Esophagus muscularis mucosa (tissue), 4 donors: ENCODE data around the gene GSTA4. TPM values are rescaled to one million over a fixed set of nuclear protein-coding genes. Genes with fewer than 3 reads are reported as not detected.

Source experiments
- DNase-seq: peaks from one replicate; pipeline ENCODE4 v3.0.0-alpha.2; 2017; ENCODE audit errors: extremely low spot score
- H3K27ac ChIP-seq, 4 donors: fragments of 200-600 bp; sonication (generic); replicated peaks in 1 of 4; 1 replicate in 3 of 4; 2 replicates in 1 of 4; pipeline ENCODE4 v1.5.1; 2016 to 2019; ENCODE audit warnings: mild to moderate bottlenecking in 1 of 4
- H3K27me3 ChIP-seq, 4 donors: fragments of 200-600 bp; sonication (generic); one replicate each; pipeline versions ENCODE4 v1.5.1 to v1.6.0; 2016 to 2019
- H3K36me3 ChIP-seq, 4 donors: fragments of 200-600 bp; sonication (generic); one replicate each; pipeline ENCODE4 v1.5.1; 2016 to 2019
- H3K4me1 ChIP-seq, 4 donors: fragments of 200-600 bp; sonication (generic); one replicate each; pipeline ENCODE4 v1.5.1; 2016 to 2019
- H3K4me3 ChIP-seq, 4 donors: fragments of 200-600 bp; sonication (generic); 1 replicate in 2 of 4; 2 replicates in 2 of 4; pipeline ENCODE4 v1.5.1; 2016 to 2019; ENCODE audit warnings: mild to moderate bottlenecking in 4 of 4, moderate library complexity in 1 of 4
- H3K9me3 ChIP-seq, 4 donors: fragments of 200-600 bp; sonication (generic); 1 replicate in 3 of 4; 2 replicates in 1 of 4; pipeline ENCODE4 v1.5.1; 2016 to 2019
- EP300 ChIP-seq: sonication (generic); formaldehyde crosslinking; IDR thresholded peaks from one replicate; pipeline ENCODE4 v1.6.1; 2017; ENCODE audit warnings: antibody characterized with exemption
- POLR2A ChIP-seq: fragments of 450-650 bp; IDR thresholded peaks from one replicate; pipeline ENCODE4 v1.6.1; 2017; ENCODE audit warnings: antibody characterized with exemption, moderate library complexity, mild to moderate bottlenecking, low read depth
- POLR2AphosphoS5 ChIP-seq, 2 donors: sonication (generic); formaldehyde crosslinking; IDR thresholded peaks; one replicate each; pipeline ENCODE4 v1.6.1; 2017; ENCODE audit warnings: antibody characterized with exemption in 2 of 2
- WGBS: methylation state at CpG from one replicate; pipeline ENCODE4 v1.1.5; 2018; 5-methylcytosine and 5-hydroxymethylcytosine counted together
- intact Hi-C: fragments of 100-400 bp; cut with DNase I; formaldehyde crosslinking; loops from one replicate; pipeline ENCODE4 v1.15.1; 2023
- total RNA-seq, 4 donors: library from RNA; depleted of rRNA; stranded (reverse); fragments of >200 nt; gene quantifications; one replicate each; pipeline versions ENCODE4 v1.1.0 to v1.2.1, GENCODE V29; 2016
- TF ChIP-seq, protein P1 (sequence below), 3 experiments: fragments of 200-600 bp in 2 of 3; fragments of 450-650 bp in 1 of 3; sonication (generic) in 2 of 3; IDR thresholded peaks; one replicate each; pipeline ENCODE4 v1.5.1; 2017 to 2019; ENCODE audit warnings: antibody characterized with exemption in 3 of 3, mild to moderate bottlenecking in 2 of 3, moderate library complexity in 1 of 3

Gene GSTA4
- total RNA-seq, 4 donors from 2014 or later = 16.6 to 23.2 (median 17.7) TPM

DNA sequence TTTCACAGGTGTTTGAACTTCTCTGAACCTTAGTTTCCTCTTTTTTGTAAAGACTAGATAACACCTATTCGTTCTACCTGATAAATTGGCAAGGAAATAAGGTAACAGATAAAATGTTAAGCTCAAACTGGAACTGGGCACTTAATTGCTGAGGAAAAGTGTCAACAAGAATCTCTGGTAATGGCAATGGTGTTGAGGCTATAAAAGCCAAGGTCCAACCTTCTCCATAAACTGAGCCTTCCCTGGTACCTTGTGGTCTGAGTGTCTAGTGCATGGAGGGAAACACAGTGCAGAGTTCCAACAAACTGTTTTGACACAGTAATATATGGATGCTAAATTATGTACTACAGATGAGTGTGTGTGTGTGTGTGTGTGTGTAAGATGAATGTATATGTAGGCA is 33.4 kb upstream of the GSTA4 start:
- no peak for TF ChIP-seq EP300
- no peak for TF ChIP-seq POLR2A
- TF ChIP-seq, protein P1, sequence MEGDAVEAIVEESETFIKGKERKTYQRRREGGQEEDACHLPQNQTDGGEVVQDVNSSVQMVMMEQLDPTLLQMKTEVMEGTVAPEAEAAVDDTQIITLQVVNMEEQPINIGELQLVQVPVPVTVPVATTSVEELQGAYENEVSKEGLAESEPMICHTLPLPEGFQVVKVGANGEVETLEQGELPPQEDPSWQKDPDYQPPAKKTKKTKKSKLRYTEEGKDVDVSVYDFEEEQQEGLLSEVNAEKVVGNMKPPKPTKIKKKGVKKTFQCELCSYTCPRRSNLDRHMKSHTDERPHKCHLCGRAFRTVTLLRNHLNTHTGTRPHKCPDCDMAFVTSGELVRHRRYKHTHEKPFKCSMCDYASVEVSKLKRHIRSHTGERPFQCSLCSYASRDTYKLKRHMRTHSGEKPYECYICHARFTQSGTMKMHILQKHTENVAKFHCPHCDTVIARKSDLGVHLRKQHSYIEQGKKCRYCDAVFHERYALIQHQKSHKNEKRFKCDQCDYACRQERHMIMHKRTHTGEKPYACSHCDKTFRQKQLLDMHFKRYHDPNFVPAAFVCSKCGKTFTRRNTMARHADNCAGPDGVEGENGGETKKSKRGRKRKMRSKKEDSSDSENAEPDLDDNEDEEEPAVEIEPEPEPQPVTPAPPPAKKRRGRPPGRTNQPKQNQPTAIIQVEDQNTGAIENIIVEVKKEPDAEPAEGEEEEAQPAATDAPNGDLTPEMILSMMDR (IDR thresholded peaks at IDR 0.05) = no peak
- no peak for TF ChIP-seq POLR2AphosphoS5 (IDR thresholded peaks at IDR 0.05)
- Histone ChIP-seq H3K27ac (no peak overlapping the region), H3K9me3 (no peaks in the 10 kb centered on the region), H3K27me3 (no peaks in the 10 kb centered on the region), H3K4me3 (no peak overlapping the region), H3K4me1 (peaks cover 9 to 12% (median 11%) of the 10 kb centered on the region in 4 donors), H3K36me3 (peaks cover 11 to 80% (median 43%) of the 10 kb centered on the region in 4 donors)
- WGBS = 97% methylated on average over 1 of the region's 1 CpG
- intact Hi-C loops = no loop called here
- DNase-seq = no peak

DNA sequence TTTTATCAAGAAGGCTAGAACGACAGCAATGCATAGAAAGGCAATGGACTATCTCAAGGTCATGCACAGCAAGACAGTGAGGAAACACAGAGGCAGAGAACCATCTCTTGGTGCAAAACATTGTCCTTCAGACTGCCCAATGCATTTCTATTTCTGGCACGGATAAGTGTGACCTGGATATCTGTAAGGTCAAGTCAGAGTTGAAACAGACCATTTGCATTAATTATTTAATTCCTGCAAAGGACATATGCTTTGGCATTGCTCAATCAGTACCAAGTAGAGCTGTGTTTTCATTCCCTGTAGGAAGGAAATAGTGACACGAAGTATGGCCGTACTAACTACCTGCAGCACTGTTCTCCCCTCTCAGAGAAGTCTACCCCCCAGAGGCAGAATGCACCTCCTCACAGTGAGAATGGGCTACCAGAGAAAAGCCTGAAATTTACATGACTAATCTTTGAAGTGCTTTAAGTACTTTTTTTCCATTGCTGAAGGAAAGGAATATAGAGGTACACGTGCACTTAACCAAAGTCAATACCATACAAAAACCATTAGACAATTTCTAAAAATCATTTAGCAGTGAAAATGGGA is 32.1 kb upstream of the GSTA4 start:
- Histone ChIP-seq H3K4me1 (no peaks in the 10 kb centered on the region), H3K4me3 (no peak overlapping the region), H3K9me3 (no peaks in the 10 kb centered on the region), H3K36me3 (peaks cover 11 to 83% (median 43%) of the 10 kb centered on the region in 4 donors), H3K27me3 (no peaks in the 10 kb centered on the region), H3K27ac (no peak overlapping the region)
- DNase-seq = no peak
- TF ChIP-seq POLR2A = no peak
- TF ChIP-seq EP300 = no peak
- TF ChIP-seq, protein P1 (IDR thresholded peaks at IDR 0.05) = no peak
- no peak for TF ChIP-seq POLR2AphosphoS5 (IDR thresholded peaks at IDR 0.05)
- intact Hi-C loops = no loop called here
- WGBS = 84% methylated on average over 5 of the region's 5 CpGs

DNA sequence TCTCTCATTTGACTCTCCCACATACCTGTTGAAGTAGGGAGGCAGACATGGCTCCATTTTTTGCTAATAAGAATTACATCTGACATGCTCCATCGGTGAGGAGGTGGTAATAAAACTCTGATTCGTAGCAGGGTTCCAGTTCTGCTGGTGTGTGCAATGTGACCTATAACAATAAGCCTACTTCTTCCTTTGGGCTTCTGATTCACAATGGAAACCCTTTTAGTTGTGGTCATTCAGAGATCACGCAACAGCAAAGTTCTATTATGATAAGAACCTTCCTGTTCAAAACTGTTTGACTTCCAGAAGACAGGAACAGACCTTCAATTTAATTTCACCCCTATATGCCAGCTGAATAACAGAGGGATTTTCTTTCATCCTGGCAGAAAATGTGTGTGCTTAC is 31.4 kb upstream of the GSTA4 start:
- no peak for TF ChIP-seq POLR2A
- TF ChIP-seq, protein P1 (IDR thresholded peaks at IDR 0.05) = no peak
- TF ChIP-seq POLR2AphosphoS5 (IDR thresholded peaks at IDR 0.05) = no peak
- no peak for TF ChIP-seq EP300
- Histone ChIP-seq H3K36me3 (peaks cover 11 to 77% (median 41%) of the 10 kb centered on the region in 4 donors), H3K27me3 (no peaks in the 10 kb centered on the region), H3K4me3 (no peak overlapping the region), H3K4me1 (no peaks in the 10 kb centered on the region), H3K27ac (no peak overlapping the region), H3K9me3 (no peaks in the 10 kb centered on the region)
- no peak for DNase-seq
- WGBS = 83% methylated on average over 3 of the region's 3 CpGs
- intact Hi-C loops = no loop called here

DNA sequence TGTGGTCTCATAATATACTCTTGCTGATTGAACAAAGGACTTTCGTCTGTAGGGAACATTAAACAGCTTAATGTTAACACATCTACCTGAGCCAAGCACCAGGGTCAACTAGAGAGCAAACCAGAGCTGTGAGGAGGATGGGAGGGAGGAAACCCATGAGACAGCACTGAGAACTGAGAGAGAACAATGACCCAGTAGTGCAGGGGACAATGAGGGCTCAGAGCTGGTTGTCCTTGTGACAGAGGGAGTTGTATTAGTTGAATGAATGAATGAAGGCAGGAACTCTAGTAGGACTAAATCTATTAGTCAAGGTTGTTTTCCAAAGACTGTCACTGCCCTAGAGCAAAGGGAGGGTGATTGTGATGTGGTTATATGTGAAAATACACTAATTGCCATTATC is 28.2 kb upstream of the GSTA4 start:
- TF ChIP-seq POLR2AphosphoS5 (IDR thresholded peaks at IDR 0.05) (no peak), POLR2A (no peak), EP300 (no peak)
- TF ChIP-seq, protein P1 (IDR thresholded peaks at IDR 0.05) = no peak
- no peaks in the 10 kb centered on the region for H3K27me3 ChIP-seq
- H3K36me3 ChIP-seq = peaks cover 15 to 73% (median 27%) of the 10 kb centered on the region in 4 donors
- no peaks in the 10 kb centered on the region for H3K4me1 ChIP-seq
- no peak overlapping the region for H3K4me3 ChIP-seq
- 54% methylated on average over 1 of the region's 1 CpG for WGBS
- DNase-seq = no peak
- intact Hi-C loops = no loop called here
- no peak overlapping the region for H3K27ac ChIP-seq
- H3K9me3 ChIP-seq = no peaks in the 10 kb centered on the region
